ENCODE data around the gene IQCH. TPM values are rescaled to one million over a fixed set of nuclear protein-coding genes. Genes with fewer than 3 reads are reported as not detected.

IQCH gene
- total RNA-seq, 1 experiment from 2014 or later, result 1.1 TPM

- no peak for TF ChIP-seq CTCF (conservative IDR thresholded peaks at IDR 0.05)
- no peak overlapping the region for H4K8ac ChIP-seq (replicated peaks; ENCODE audit: insufficient read length, low read depth, low read length)
- H3K9me3 ChIP-seq (ENCODE audit: control insufficient read depth, low read depth, low read length), result no peaks in the 10 kb centered on the region
- Mint-ChIP-seq H3K27me3 (ENCODE audit: low read depth) (no peaks in the 10 kb centered on the region; the same call in 1 of the 2 replicates), H3K9me3 (no peaks in the 10 kb centered on the region), H3K36me3 (ENCODE audit: insufficient read depth in 1 of 3, low read depth in 3 of 3) (no peaks in the 10 kb centered on the region), H3K4me1 (peaks cover 11 to 12% of the 10 kb centered on the region in 2 experiments), H3K27ac (no peak overlapping the region), H3K4me3 (no peak overlapping the region)
- no peak for DNase-seq
- H3K4me2 ChIP-seq (ENCODE audit: insufficient read depth, insufficient read length, low read length), result no peak overlapping the region
- no peak overlapping the region for H3T11ph ChIP-seq (ENCODE audit: low read length)
- no peak overlapping the region for H3K9ac ChIP-seq (ENCODE audit: extremely low read depth, insufficient read length, low read length)
- WGBS (ENCODE audit: extremely low coverage, insufficient read length, low lambda C conversion rate), result no CpG with 5 or more reads among the region's 1 CpG
- H2BK120ac ChIP-seq (ENCODE audit: low read depth, low read length, poor library complexity, severe bottlenecking), result no peak overlapping the region
- no peak overlapping the region for H3K23ac ChIP-seq (ENCODE audit: insufficient read length, low read depth, low read length)
- no peak overlapping the region for H3K27ac ChIP-seq (ENCODE audit: insufficient read length, low read depth, low read length)
- H3K4me1 ChIP-seq (ENCODE audit: insufficient read depth, low read length), result no peaks in the 10 kb centered on the region
- H3K18ac ChIP-seq (ENCODE audit: insufficient read length, low read depth, low read length), result no peak overlapping the region
- H3K56ac ChIP-seq (ENCODE audit: insufficient read length, low read depth, low read length), result no peak overlapping the region
- H2BK15ac ChIP-seq (ENCODE audit: low read depth, low read length), result no peak overlapping the region
- no peak overlapping the region for H4K5ac ChIP-seq (ENCODE audit: insufficient read length, low read depth, low read length)
- no peaks in the 10 kb centered on the region for H3K79me1 ChIP-seq (ENCODE audit: insufficient read depth, low read depth, low read length, poor library complexity, severe bottlenecking)
- no peaks in the 10 kb centered on the region for H4K20me1 ChIP-seq (ENCODE audit: control insufficient read depth, insufficient read depth, insufficient read length)
- H3K79me2 ChIP-seq (ENCODE audit: insufficient read depth, low read length), result no peaks in the 10 kb centered on the region
- H2AFZ ChIP-seq (ENCODE audit: low read length), result no peak overlapping the region
- no peaks in the 10 kb centered on the region for H3K27me3 ChIP-seq (ENCODE audit: insufficient read depth, low read length)
- H2AK5ac ChIP-seq (ENCODE audit: insufficient read length, low read length), result no peak overlapping the region
- no peak overlapping the region for H2BK12ac ChIP-seq (ENCODE audit: insufficient read length, low read depth, low read length)
- no peak overlapping the region for H3K4ac ChIP-seq (ENCODE audit: low read depth, low read length)
- H3K23me2 ChIP-seq (ENCODE audit: insufficient read length, low read depth, low read length, poor library complexity, severe bottlenecking), result no peaks in the 10 kb centered on the region
- H2BK5ac ChIP-seq (ENCODE audit: insufficient read length, low read length), result no peak overlapping the region
- H4K91ac ChIP-seq (ENCODE audit: insufficient read length, low read depth, low read length), result no peak overlapping the region
- H2BK20ac ChIP-seq (ENCODE audit: low read depth, low read length, poor library complexity, severe bottlenecking), result no peak overlapping the region
- no peak overlapping the region for H3K14ac ChIP-seq (ENCODE audit: insufficient read depth, low read length)
Observed at GRCh38 chr15:67296684-67297083, 42.1 kb downstream of the IQCH start.

All from H9 (cell line).